IMR-90 (cell line): Measurements from ENCODE around the gene DGLUCY.

Source experiments
- CEBPB ChIP-seq: IDR thresholded peaks from 2 replicates; pipeline ENCODE4 v1.6.1; 2012; ENCODE audit warnings: low read depth, low read length, improper control_type of control experiment
- CHD1 ChIP-seq: IDR thresholded peaks from 2 replicates; pipeline ENCODE4 v1.6.1; 2012; ENCODE audit warnings: low read depth, low read length, improper control_type of control experiment
- MXI1 ChIP-seq: IDR thresholded peaks from 2 replicates; pipeline ENCODE4 v1.6.1; 2012; ENCODE audit warnings: low read depth, mild to moderate bottlenecking, low read length, moderate library complexity, borderline replicate concordance
- NFE2L2 ChIP-seq: fragments of 150-350 bp; IDR thresholded peaks from 2 replicates; pipeline ENCODE4 v1.6.1; 2016; ENCODE audit warnings: low read depth, mild to moderate bottlenecking, low read length
- POLR2A ChIP-seq: IDR thresholded peaks from 2 replicates; pipeline ENCODE4 v1.6.1; 2012; ENCODE audit warnings: mild to moderate bottlenecking, low read depth, low read length
- RCOR1 ChIP-seq: IDR thresholded peaks from 2 replicates; pipeline ENCODE4 v1.6.1; 2012; ENCODE audit warnings: mild to moderate bottlenecking, low read length, improper control_type of control experiment; ENCODE audit not compliant: insufficient replicate concordance
- RFX5 ChIP-seq: IDR thresholded peaks from 2 replicates; pipeline ENCODE4 v1.8.0; 2012; ENCODE audit warnings: low read depth, mild to moderate bottlenecking, low read length, moderate library complexity
- TF ChIP-seq, protein P1 (sequence below): conservative IDR thresholded peaks from 2 replicates; pipeline ENCODE4 v1.5.1; 2012; ENCODE audit warnings: mild to moderate bottlenecking, low read depth, low read length, improper control_type of control experiment

DNA sequence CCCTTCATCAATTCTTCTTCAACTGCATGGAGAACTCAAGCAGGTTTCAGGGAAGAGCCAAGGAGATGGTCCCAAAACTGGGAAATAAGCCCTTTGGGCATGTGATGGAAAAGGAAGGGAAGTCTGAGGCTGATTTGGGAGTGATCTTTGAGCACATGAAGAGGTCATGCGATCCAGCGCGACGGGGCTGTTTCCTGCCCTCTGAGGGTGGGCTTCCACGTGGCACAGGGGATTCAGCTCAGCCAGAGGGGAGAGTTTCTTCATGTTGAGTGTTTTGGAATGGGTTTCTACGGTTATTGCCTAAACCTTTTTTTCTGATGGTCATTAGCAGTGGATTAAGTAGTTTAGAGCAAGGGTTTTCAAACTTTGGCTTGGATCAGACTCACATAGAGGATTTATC is 100.4 kb downstream of the DGLUCY start:
- TF ChIP-seq, protein P1, sequence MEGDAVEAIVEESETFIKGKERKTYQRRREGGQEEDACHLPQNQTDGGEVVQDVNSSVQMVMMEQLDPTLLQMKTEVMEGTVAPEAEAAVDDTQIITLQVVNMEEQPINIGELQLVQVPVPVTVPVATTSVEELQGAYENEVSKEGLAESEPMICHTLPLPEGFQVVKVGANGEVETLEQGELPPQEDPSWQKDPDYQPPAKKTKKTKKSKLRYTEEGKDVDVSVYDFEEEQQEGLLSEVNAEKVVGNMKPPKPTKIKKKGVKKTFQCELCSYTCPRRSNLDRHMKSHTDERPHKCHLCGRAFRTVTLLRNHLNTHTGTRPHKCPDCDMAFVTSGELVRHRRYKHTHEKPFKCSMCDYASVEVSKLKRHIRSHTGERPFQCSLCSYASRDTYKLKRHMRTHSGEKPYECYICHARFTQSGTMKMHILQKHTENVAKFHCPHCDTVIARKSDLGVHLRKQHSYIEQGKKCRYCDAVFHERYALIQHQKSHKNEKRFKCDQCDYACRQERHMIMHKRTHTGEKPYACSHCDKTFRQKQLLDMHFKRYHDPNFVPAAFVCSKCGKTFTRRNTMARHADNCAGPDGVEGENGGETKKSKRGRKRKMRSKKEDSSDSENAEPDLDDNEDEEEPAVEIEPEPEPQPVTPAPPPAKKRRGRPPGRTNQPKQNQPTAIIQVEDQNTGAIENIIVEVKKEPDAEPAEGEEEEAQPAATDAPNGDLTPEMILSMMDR, result no peak
- TF ChIP-seq POLR2A (no peak), RFX5 (no peak), CEBPB (no peak), RCOR1 (no peak), MXI1 (no peak), CHD1 (no peak), NFE2L2 (no peak)
